ENCODE measurements around the gene KAT2B.

Gene KAT2B

GRCh38 chr3:20073068-20073467 is 32.8 kb downstream of the KAT2B start:
- H3K4me3 ChIP-seq (ENCODE audit: low read depth in 1 of 5, low read length in 5 of 5), result no peak overlapping the region
- no peak overlapping the region for H3K9ac ChIP-seq (ENCODE audit: low read length in 5 of 5)
- no peak overlapping the region for H3K27ac ChIP-seq (ENCODE audit: low read depth, low read length)
- peaks cover 8 to 9% (median 8%) of the 10 kb centered on the region in 5 donors for H3K36me3 ChIP-seq (ENCODE audit: control insufficient read depth in 5 of 5, insufficient read depth in 5 of 5, low read length in 5 of 5)
- H3K4me1 ChIP-seq (ENCODE audit: control insufficient read depth in 5 of 5, insufficient read depth in 5 of 5, low read length in 5 of 5), result peaks cover 0 to 5% (median 0%) of the 10 kb centered on the region in 5 donors
- no peaks in the 10 kb centered on the region for H3K9me3 ChIP-seq (ENCODE audit: control insufficient read depth in 5 of 5, low read length in 5 of 5)
- no peaks in the 10 kb centered on the region for H3K27me3 ChIP-seq (ENCODE audit: control insufficient read depth in 5 of 5, insufficient read depth in 4 of 5, low read length in 5 of 5)

- H3K27ac ChIP-seq (ENCODE audit: low read depth, low read length), result no peak overlapping the region
- no peak overlapping the region for H3K9ac ChIP-seq (ENCODE audit: low read length in 5 of 5)
- no peak overlapping the region for H3K4me3 ChIP-seq (ENCODE audit: low read depth in 1 of 5, low read length in 5 of 5)
- H3K36me3 ChIP-seq (ENCODE audit: control insufficient read depth in 5 of 5, insufficient read depth in 5 of 5, low read length in 5 of 5), result peaks cover 8 to 9% (median 8%) of the 10 kb centered on the region in 5 donors
- H3K27me3 ChIP-seq (ENCODE audit: control insufficient read depth in 5 of 5, insufficient read depth in 4 of 5, low read length in 5 of 5), result no peaks in the 10 kb centered on the region
- H3K4me1 ChIP-seq (ENCODE audit: control insufficient read depth in 5 of 5, insufficient read depth in 5 of 5, low read length in 5 of 5), result peaks cover 0 to 5% (median 0%) of the 10 kb centered on the region in 5 donors
- no peaks in the 10 kb centered on the region for H3K9me3 ChIP-seq (ENCODE audit: control insufficient read depth in 5 of 5, low read length in 5 of 5)
Observed at GRCh38 chr3:20073683-20074082, 33.4 kb downstream of the KAT2B start.

DNA sequence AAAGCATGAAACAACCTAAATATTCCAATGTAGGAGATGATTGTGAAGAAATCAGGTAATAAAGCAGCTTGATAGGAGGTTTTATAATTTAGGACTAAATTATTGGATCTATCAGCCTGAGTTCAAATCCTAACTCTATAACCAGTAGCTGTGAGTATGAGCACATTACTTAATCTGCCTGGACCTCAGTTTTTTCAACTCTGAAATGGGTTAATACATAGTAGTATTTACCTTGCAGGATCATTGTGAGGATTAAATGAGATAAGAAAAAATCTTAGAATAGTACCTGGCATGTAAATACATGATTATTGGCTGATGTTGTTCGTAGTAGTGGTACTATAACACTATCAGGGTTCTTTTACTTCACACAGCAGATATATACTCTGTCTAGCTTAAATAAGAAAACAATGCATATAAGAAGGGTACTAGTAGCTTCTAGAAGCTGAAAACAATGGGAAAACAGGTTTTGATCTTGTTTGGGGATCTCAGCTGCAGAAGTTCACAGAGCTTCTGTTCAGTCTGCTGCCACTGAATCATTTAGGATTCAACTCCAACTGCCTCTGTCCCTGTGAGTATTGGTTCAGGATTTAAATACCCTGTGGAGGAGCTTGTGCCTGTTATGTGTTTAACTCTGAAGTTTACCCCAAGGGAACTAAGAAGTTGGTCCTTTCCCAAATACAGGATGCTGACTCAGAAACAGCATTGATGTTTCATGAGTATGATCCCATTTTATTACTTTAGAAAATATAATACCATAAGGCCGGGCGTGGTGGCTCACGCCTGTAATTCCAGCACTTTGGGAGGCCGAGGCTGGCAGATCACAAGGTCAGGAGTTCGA is 34.2 kb downstream of the KAT2B start:
- no peak overlapping the region for H3K9ac ChIP-seq (ENCODE audit: low read length in 5 of 5)
- peaks cover 8 to 9% (median 9%) of the 10 kb centered on the region in 5 donors for H3K36me3 ChIP-seq (ENCODE audit: control insufficient read depth in 5 of 5, insufficient read depth in 5 of 5, low read length in 5 of 5)
- no peaks in the 10 kb centered on the region for H3K27me3 ChIP-seq (ENCODE audit: control insufficient read depth in 5 of 5, insufficient read depth in 4 of 5, low read length in 5 of 5)
- H3K4me3 ChIP-seq (ENCODE audit: low read depth in 1 of 5, low read length in 5 of 5), result no peak overlapping the region
- peaks cover 0 to 2% (median 0%) of the 10 kb centered on the region in 5 donors for H3K4me1 ChIP-seq (ENCODE audit: control insufficient read depth in 5 of 5, insufficient read depth in 5 of 5, low read length in 5 of 5)
- no peaks in the 10 kb centered on the region for H3K9me3 ChIP-seq (ENCODE audit: control insufficient read depth in 5 of 5, low read length in 5 of 5)
- no peak overlapping the region for H3K27ac ChIP-seq (ENCODE audit: low read depth, low read length)

DNA sequence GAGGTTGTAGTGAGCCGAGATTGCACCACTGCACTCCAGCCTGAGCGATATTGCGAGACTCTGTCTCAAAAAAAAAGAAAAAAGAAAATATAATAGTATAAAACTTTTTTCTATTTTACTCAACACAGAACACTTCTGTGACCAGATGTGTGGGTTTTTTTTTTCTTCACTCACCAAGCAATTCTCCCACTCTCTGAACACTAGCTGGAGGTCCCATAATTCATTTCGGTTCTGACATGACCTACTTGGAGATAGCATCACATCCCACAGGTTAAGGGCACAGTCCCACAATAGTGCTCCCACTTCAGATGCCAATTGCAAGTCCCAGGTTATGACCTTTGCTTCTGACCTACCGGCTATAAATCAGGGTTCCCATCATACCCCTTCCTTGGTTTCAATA is 35.0 kb downstream of the KAT2B start:
- Histone ChIP-seq H3K27me3 (ENCODE audit: control insufficient read depth in 5 of 5, insufficient read depth in 4 of 5, low read length in 5 of 5) (no peaks in the 10 kb centered on the region), H3K9me3 (ENCODE audit: control insufficient read depth in 5 of 5, low read length in 5 of 5) (no peaks in the 10 kb centered on the region), H3K9ac (ENCODE audit: low read length in 5 of 5) (no peak overlapping the region), H3K27ac (ENCODE audit: low read depth, low read length) (no peak overlapping the region), H3K4me1 (ENCODE audit: control insufficient read depth in 5 of 5, insufficient read depth in 5 of 5, low read length in 5 of 5) (peaks cover 0 to 3% (median 0%) of the 10 kb centered on the region in 5 donors), H3K4me3 (ENCODE audit: low read depth in 1 of 5, low read length in 5 of 5) (no peak overlapping the region), H3K36me3 (ENCODE audit: control insufficient read depth in 5 of 5, insufficient read depth in 5 of 5, low read length in 5 of 5) (peaks cover 8 to 12% (median 9%) of the 10 kb centered on the region in 5 donors)

DNA sequence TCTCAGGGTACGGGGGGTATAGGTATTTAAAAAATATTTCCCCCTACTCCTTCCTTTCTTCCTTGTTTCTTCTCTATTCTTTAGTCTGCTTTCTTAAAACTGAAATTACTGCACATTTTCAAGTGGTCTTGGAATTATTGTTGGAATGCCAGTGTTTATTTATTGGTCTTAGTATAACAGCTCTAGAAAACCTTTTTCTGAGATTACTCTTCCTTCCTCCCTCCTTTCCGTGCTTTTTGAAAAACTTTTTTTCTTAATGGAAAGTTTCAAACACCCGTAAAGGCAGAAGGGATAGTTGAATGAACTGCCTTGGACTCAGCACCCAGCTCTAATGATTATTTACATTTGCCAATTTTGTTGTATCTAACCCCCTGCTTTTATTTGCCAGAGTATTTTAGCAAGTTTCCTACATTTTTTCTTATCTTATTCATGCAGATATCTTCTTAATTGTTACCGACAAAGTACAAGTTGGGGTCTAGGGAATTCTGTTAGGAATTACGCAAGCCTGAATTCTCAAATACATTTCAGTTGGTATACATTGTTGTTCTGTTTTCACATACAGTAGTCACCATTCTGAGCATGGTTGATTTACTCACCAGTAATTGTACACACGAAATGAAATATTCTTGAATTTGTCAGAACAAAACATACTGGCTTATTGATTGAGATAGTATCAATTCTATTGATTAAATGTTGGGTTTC is 36.2 kb downstream of the KAT2B start:
- no peaks in the 10 kb centered on the region for H3K27me3 ChIP-seq (ENCODE audit: control insufficient read depth in 5 of 5, insufficient read depth in 4 of 5, low read length in 5 of 5)
- H3K4me3 ChIP-seq (ENCODE audit: low read depth in 1 of 5, low read length in 5 of 5), result no peak overlapping the region
- H3K9ac ChIP-seq (ENCODE audit: low read length in 5 of 5), result no peak overlapping the region
- peaks cover 8 to 12% (median 9%) of the 10 kb centered on the region in 5 donors for H3K36me3 ChIP-seq (ENCODE audit: control insufficient read depth in 5 of 5, insufficient read depth in 5 of 5, low read length in 5 of 5)
- no peak overlapping the region for H3K27ac ChIP-seq (ENCODE audit: low read depth, low read length)
- H3K4me1 ChIP-seq (ENCODE audit: control insufficient read depth in 5 of 5, insufficient read depth in 5 of 5, low read length in 5 of 5), result peaks cover 0 to 15% (median 7%) of the 10 kb centered on the region in 5 donors
- no peaks in the 10 kb centered on the region for H3K9me3 ChIP-seq (ENCODE audit: control insufficient read depth in 5 of 5, low read length in 5 of 5)

DNA sequence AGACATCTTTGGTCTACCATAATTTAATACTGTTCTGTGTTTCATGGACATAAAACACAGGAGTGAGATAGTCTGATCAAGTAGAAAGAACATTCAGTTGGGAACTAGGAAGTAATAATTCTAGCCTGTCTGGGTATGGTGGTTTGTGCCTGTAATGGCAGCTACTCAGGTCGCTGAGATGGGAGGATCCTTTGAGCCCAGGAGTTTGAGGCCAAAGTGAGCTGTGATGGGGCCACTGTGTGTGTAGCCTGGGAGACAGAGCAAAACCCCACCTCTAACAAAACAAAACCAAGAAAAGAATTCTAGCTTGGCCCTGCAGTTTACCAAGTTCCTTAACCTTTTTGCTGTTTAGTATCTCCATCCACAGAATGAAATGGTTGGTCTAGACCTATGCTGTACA is 36.8 kb downstream of the KAT2B start:
- Histone ChIP-seq H3K36me3 (ENCODE audit: control insufficient read depth in 5 of 5, insufficient read depth in 5 of 5, low read length in 5 of 5) (peaks cover 3 to 12% (median 9%) of the 10 kb centered on the region in 5 donors), H3K4me3 (ENCODE audit: low read depth in 1 of 5, low read length in 5 of 5) (no peak overlapping the region), H3K9ac (ENCODE audit: low read length in 5 of 5) (no peak overlapping the region), H3K4me1 (ENCODE audit: control insufficient read depth in 5 of 5, insufficient read depth in 5 of 5, low read length in 5 of 5) (peaks cover 0 to 16% (median 7%) of the 10 kb centered on the region in 5 donors), H3K27me3 (ENCODE audit: control insufficient read depth in 5 of 5, insufficient read depth in 4 of 5, low read length in 5 of 5) (no peaks in the 10 kb centered on the region), H3K9me3 (ENCODE audit: control insufficient read depth in 5 of 5, low read length in 5 of 5) (no peaks in the 10 kb centered on the region), H3K27ac (ENCODE audit: low read depth, low read length) (no peak overlapping the region)

DNA sequence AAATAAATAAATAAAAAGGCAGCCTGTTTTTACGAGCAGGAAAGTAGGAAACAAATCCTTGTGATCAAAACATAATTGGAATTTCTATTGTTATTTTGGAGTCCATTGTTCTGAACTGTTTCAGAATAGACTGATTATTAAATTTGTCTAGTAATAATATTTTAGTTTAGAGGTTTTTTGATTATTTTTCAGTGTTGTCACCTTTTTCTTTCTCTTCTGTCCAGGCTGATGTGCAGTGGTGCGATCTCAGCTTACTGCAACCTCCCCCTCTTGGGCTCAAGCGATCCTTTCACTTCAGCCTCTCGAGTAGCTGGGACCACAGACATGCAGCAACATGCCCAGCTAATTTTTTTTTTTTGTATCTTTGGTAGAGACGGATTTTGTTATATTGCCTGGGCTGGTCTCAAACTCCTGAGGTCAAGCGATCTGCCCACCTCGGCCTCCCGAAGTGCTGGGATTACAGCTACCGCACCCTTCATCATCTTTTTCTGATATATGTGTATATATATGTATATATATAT is 38.0 kb downstream of the KAT2B start:
- no peaks in the 10 kb centered on the region for H3K9me3 ChIP-seq (ENCODE audit: control insufficient read depth in 5 of 5, low read length in 5 of 5)
- no peak overlapping the region for H3K27ac ChIP-seq (ENCODE audit: low read depth, low read length)
- no peaks in the 10 kb centered on the region for H3K27me3 ChIP-seq (ENCODE audit: control insufficient read depth in 5 of 5, insufficient read depth in 4 of 5, low read length in 5 of 5)
- H3K4me1 ChIP-seq (ENCODE audit: control insufficient read depth in 5 of 5, insufficient read depth in 5 of 5, low read length in 5 of 5), result peaks cover 0 to 16% (median 7%) of the 10 kb centered on the region in 5 donors
- no peak overlapping the region for H3K9ac ChIP-seq (ENCODE audit: low read length in 5 of 5)
- no peak overlapping the region for H3K4me3 ChIP-seq (ENCODE audit: low read depth in 1 of 5, low read length in 5 of 5)
- peaks cover 0 to 7% (median 5%) of the 10 kb centered on the region in 5 donors for H3K36me3 ChIP-seq (ENCODE audit: control insufficient read depth in 5 of 5, insufficient read depth in 5 of 5, low read length in 5 of 5)

DNA sequence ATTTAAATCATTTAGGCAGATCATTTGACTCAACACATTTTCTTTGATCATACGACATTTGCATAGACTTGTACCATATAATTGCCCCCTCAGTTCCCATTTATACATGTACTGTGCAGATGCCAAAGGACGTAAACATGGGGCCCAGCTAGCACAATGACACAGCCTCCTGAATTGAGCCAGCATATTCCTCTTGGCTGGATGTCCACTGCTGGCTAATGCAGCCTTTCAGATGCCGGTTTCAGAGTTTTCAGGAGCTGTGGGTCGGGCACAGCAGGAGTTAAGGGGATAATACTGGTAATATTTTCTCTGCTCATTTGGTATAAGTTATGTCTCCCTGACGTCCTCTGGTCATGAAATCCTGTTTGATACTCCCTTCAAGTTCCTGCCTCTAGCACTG is 39.4 kb downstream of the KAT2B start:
- no peak overlapping the region for H3K9ac ChIP-seq (ENCODE audit: low read length in 5 of 5)
- no peak overlapping the region for H3K27ac ChIP-seq (ENCODE audit: low read depth, low read length)
- H3K4me1 ChIP-seq (ENCODE audit: control insufficient read depth in 5 of 5, insufficient read depth in 5 of 5, low read length in 5 of 5), result peaks cover 0 to 14% (median 7%) of the 10 kb centered on the region in 5 donors
- no peak overlapping the region for H3K4me3 ChIP-seq (ENCODE audit: low read depth in 1 of 5, low read length in 5 of 5)
- H3K27me3 ChIP-seq (ENCODE audit: control insufficient read depth in 5 of 5, insufficient read depth in 4 of 5, low read length in 5 of 5), result no peaks in the 10 kb centered on the region
- no peaks in the 10 kb centered on the region for H3K9me3 ChIP-seq (ENCODE audit: control insufficient read depth in 5 of 5, low read length in 5 of 5)
- peaks cover 0 to 5% (median 0%) of the 10 kb centered on the region in 5 donors for H3K36me3 ChIP-seq (ENCODE audit: control insufficient read depth in 5 of 5, insufficient read depth in 5 of 5, low read length in 5 of 5)

DNA sequence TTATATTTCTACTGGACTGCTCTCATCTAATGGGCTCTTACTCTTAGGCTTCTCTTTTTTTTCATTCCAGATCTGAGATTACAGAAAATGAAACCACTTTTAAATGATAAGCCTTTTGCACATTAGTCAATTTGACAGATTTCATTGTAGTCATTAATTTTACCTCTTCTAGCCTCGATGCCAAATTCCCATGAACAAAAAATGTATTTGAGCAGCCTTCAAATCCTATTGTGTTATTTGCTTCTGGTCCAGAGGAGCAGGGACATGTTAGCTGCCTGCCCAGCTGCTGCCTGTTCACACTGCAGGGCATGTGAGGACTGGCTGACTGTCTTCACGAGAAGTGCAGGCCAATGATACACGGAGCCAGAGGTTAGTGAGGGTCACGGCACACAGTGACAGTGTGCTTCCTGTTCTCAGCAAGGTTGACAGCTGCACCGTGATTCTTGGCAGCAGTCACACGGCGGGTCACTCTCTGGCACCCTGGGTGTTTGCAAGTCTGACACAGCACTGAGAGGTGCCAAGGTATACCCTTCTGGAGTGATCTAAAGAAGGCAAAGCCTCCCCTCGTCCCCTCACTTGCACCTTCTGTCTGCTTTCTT is 40.8 kb downstream of the KAT2B start:
- H3K36me3 ChIP-seq (ENCODE audit: control insufficient read depth in 5 of 5, insufficient read depth in 5 of 5, low read length in 5 of 5), result peaks cover 0 to 8% (median 0%) of the 10 kb centered on the region in 5 donors
- no peak overlapping the region for H3K9ac ChIP-seq (ENCODE audit: low read length in 5 of 5)
- H3K27ac ChIP-seq (ENCODE audit: low read depth, low read length), result no peak overlapping the region
- no peaks in the 10 kb centered on the region for H3K9me3 ChIP-seq (ENCODE audit: control insufficient read depth in 5 of 5, low read length in 5 of 5)
- peak overlapping the region in 1 of 5 donors; percentile 30 for H3K4me3 ChIP-seq (ENCODE audit: low read depth in 1 of 5, low read length in 5 of 5)
- peaks cover 0 to 14% (median 7%) of the 10 kb centered on the region in 5 donors for H3K4me1 ChIP-seq (ENCODE audit: control insufficient read depth in 5 of 5, insufficient read depth in 5 of 5, low read length in 5 of 5)
- no peaks in the 10 kb centered on the region for H3K27me3 ChIP-seq (ENCODE audit: control insufficient read depth in 5 of 5, insufficient read depth in 4 of 5, low read length in 5 of 5)

All from subcutaneous abdominal adipose tissue (tissue), 5 donors.